DMS153 treated with DMSO at 0.1 percent for 48 hours (cell line): Measurements from ENCODE around the gene KANSL1.
"Not testable (repeated sequence)": the region's sequence is repeated elsewhere in the genome, so short reads cannot be mapped to it uniquely, and the experiment has no call there.

Experiments
- DNase-seq: peaks from one replicate; lab custom pipeline; 2025; ENCODE audit not compliant: unreplicated experiment; lab: John Stamatoyannopoulos, UW

The KANSL1 gene

GRCh38 chr17:46193626-46194392 is 580 bp upstream of the KANSL1 start:
- DNase-seq = peak; percentile 89

DNA sequence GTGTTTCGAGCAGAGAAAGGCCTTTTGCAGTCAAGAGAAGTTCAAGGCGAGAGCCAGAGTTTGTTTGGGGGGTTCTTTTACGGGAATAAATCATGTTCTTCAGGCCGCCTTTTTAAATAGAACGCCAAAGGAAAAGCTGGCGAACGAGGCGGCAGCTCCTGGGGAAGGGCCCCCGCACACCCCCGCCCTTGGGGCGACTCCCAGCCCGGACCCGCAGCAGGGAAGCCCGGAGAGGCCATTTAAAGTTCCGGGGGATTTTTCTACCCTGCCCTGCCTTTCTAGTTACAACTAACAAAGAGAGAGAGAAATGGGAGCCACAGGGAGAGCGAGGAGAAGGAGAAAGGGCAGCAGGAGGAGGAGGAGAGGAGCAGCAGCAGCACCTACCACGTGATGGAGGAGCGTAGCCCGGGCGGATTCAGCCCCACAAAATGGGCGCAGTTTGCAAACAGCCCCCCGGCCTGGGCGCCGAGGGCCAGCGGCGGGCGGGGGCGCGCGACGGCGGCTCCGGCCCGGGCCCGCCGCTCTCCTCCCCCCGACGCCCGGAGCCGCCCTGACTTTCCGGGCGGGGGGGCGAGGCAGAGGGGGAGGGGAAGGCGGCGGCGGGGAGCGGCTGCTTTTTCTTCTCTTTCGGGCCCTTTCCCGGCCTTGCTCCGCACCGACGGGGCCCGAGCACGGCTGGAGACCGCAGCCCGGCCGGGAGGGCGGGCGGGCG is 634 bp downstream of the KANSL1 start:
- peak; percentile 45 for DNase-seq

DNA sequence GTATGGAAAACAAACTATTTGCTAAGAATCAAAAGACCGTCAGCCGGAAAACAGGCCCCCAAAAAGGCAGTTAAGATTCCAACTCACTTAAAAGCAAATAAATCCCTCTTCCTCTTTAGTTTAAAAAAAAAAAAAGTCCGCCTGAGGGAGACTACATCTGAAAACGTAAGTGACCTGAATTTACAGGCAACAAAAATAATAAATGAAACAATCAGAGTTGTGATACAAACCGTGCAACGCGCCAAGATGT is 1.1 kb downstream of the KANSL1 start:
- no peak for DNase-seq

GRCh38 chr17:46191322-46192188 is 1.7 kb downstream of the KANSL1 start:
- peak; percentile 5 for DNase-seq

GRCh38 chr17:46190763-46191162 is 2.5 kb downstream of the KANSL1 start:
- no peak for DNase-seq

GRCh38 chr17:46186827-46187235 is 6.4 kb downstream of the KANSL1 start:
- DNase-seq = not testable (repeated sequence)

- no peak for DNase-seq
These were observed 8.5 kb downstream of the KANSL1 start for GRCh38 chr17:46184696-46185095.

- DNase-seq = not testable (repeated sequence)
These were observed 9.8 kb downstream of the KANSL1 start for GRCh38 chr17:46183383-46183782.

DNA sequence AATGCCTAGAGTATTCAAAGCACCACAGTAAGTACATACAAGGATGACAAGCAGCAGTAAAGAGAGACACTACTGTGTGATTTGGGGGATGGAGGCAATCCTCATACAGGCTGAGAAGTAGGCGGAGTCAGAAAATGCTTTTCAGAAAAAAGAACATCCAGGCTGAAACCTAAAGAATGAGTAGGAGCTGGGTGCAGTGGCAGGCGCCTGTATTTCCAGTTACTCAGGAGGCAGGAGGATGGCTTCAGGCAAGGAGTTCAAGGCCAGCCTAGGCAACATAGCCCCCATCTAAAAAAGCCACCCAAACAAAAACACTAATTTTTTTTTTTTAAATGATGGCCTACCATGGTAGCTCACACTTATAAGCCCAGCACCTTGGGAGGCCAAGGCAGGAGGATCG is 10.3 kb downstream of the KANSL1 start:
- no peak for DNase-seq

- no peak for DNase-seq
These were observed 11.3 kb downstream of the KANSL1 start for GRCh38 chr17:46181940-46182339.

DNA sequence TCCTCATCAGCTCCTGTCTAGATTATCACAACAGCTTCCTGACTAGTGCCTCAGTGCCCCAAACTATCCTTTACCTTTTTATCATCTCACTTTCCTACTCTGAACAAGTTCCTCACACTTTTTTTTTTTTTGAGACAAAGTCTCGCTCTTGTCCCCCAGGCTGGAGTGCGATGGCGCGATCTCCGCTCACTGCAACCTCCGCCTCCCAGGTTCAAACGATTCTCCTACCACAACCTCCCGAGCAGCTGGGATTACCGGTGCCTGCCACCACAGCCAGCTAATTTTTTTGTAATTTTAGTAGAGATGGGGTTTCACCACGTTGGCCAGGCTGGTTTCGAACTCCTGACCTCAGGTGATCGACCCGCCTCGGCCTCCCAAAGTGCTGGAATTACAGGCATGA is 11.9 kb downstream of the KANSL1 start:
- not testable (repeated sequence) for DNase-seq

DNA sequence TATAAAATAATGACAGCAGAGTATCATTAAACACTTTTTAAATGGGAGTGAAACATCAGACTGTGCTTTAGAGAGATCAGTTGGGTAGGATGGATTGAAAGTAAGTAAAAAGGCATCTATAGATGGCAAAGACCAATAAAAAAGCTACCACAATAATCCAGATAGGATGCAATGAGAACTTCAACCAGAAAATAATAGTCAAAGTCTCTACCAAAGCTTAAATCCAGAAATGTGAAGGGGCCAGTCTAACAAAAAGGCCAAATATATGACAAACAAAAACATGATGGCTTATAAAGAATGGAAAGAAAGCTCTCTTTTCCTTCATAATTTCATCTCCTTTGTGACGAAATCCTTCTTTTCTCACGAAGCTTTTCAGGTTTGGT is 12.3 kb downstream of the KANSL1 start:
- no peak for DNase-seq

- not testable (repeated sequence) for DNase-seq
These were observed 12.9 kb downstream of the KANSL1 start for GRCh38 chr17:46180185-46180891.

DNA sequence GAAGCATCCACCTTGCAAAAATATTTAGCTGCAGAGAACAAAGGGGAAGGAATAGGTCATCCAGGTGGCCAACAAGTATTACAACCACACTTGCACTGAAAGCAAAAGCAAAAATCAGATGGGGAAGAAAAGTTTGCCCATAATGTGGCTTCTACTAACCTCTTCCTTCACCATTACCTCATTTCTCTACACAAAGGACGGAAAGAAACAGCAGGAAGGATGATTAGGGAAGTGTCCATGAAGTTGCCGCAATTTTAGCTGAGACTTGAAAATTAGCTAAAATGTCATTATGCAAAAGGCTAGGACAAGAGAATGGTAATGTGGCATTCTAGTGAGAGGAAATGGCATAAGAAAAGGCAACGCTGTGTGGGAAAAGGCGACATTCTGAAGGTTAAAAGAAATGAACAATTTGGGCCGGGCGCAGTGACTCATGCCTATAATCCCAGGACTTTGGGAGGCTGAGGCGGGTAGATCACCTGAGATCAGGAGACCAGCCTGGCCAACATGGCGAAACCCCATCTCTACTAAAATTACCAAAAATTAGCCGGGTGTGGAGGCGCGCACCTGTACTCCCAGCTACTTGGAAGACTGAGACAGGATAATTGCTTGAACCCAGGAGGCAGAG is 13.7 kb downstream of the KANSL1 start:
- no peak for DNase-seq

GRCh38 chr17:46178550-46179214 is 14.5 kb downstream of the KANSL1 start:
- DNase-seq = no peak

GRCh38 chr17:46176975-46177374 is 16.3 kb downstream of the KANSL1 start:
- no peak for DNase-seq

DNA sequence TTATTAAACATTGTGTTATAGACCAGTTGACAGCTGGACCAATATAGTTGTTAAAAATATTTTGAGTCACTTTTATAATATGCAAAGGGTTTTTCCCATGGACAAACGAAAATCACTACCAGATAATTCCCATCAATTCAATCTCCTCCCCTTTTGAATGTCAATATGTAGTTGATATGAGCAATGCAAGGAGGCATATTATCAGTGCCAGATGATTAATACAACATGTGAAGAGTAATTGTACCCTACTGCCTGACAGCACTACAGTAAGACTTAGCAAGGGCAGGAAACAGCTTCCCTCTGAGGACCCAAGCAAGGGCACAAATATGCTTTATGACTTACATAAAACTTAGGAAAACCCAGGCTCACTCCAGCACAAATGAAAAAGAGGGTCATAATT is 17.3 kb downstream of the KANSL1 start:
- no peak for DNase-seq

DNA sequence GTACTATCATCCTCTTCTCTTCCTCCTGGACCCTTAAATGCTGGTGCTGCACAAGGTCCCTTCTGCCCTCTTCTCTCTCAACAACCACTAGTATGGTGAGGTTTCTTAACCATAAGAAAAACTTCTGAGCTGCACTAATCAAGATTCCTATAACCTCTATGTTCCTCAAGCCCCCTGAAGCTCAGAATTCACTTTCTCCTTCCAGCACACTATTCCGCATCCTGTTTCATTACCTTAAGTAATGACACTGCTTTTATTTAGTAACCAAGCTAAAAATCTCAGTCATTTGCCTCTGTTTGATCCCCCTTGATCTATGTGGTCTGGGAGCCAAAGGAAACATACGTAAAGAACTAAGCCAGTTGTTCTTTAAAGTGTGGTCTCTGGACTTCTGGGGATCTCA is 20.1 kb downstream of the KANSL1 start:
- no peak for DNase-seq

- DNase-seq = no peak
These were observed 21.3 kb downstream of the KANSL1 start for GRCh38 chr17:46171939-46172338.
